ENCODE measurements around the gene RPS6KA2.
A peak's percentile ranks its signal among the peaks of the same experiment; 100 is the strongest.
"Not testable (repeated sequence)": the region's sequence is repeated elsewhere in the genome, so short reads cannot be mapped to it uniquely, and the experiment has no call there.

Gene RPS6KA2

GRCh38 chr6:166539011-166539385 is 88.1 kb downstream of the RPS6KA2 start:
- not testable (repeated sequence) for ATAC-seq (replicated peaks); H3K27ac Mint-ChIP-seq; H3K27me3 Mint-ChIP-seq; H3K9me3 Mint-ChIP-seq; DNase-seq; H3K4me3 Mint-ChIP-seq; H3K36me3 Mint-ChIP-seq
- peaks cover 15 to 24% of the 10 kb centered on the region in 2 donors for H3K4me1 Mint-ChIP-seq

DNA sequence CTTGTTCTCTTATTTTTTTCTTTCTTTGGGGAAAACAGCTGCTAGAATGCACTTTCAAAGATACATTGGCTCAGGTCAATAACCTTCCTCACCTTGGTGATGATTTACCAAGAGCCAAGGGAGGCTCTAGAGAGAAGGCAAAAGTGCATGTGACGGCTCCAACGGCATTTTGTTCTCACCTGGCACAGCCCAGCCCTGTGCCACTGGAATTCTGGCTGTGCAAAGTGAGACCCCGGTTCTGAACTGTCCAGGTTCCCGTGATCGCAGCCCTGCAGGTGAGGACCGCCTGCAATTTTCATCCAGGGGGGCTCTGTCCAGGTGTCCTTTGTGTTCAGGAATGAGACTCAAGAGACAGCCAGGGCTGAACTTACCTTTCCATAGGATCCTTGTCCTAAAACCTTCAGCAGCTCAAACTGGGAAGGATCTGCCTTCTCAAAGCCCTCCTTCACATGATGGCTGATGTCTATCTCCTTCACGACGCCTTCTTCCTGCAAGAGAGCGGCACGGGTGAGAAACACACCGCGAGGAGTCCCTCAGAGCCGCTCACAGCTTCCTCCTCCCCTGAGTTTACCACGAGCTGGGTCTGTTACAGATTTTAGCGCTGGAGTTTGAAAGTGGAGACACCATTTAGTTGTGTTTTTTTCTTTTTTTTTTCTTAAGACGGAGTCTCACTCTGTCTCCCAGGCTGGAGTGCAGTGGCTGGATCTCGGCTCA is 88.6 kb downstream of the RPS6KA2 start:
- Mint-ChIP-seq H3K27me3 (no peaks in the 10 kb centered on the region), H3K4me3 (no peak overlapping the region), H3K4me1 (peaks cover 15 to 24% of the 10 kb centered on the region in 2 donors), H3K27ac (no peak overlapping the region), H3K36me3 (peaks cover 2 to 9% of the 10 kb centered on the region in 2 donors), H3K9me3 (no peaks in the 10 kb centered on the region)
- DNase-seq, result no peak
- ATAC-seq (replicated peaks), result no peak

DNA sequence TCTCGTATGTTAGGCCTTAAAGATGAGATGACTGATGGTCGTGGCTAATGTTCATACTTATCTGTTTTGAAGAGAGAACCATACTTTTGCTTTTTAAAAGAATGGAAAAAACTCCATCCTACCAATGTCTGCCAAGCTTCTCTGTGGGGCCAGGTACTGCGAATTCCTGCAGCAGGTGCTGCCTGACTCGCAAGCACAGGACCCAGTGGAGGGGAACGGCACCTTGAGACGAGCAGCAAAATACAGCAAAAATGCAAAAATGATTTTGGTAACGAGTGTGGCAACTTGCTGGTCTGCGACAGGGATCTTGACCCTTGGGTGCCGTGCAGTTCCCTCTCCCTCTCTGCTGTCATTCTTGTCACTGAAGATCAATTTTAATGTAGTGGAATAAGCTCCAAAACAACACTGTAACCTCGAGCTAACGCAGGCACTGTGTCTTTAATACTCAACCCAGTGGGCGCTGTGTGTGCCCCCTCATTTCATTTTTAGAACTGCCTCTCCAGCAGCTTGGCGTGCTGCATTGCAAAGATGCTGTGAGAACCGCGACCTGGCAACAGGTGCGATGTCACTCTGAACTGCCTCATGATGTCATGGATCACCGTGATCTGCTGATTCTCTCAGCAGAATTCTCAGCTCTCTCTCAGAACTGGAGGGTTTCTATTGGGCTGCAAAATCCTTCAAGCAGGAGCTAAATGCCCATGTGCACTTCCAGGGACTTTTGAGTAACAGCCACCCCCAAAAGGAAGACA is 92.2 kb downstream of the RPS6KA2 start:
- ATAC-seq (replicated peaks) (no peak), DNase-seq (no peak)
- H3K9me3 Mint-ChIP-seq, result no peaks in the 10 kb centered on the region
- H3K36me3 Mint-ChIP-seq, result peaks cover 11 to 32% of the 10 kb centered on the region in 2 donors
- H3K4me3 Mint-ChIP-seq, result no peak overlapping the region
- H3K27me3 Mint-ChIP-seq, result no peaks in the 10 kb centered on the region
- peaks cover 3 to 13% of the 10 kb centered on the region in 2 donors for H3K4me1 Mint-ChIP-seq
- H3K27ac Mint-ChIP-seq, result no peak overlapping the region

GRCh38 chr6:166533205-166533824 is 93.7 kb downstream of the RPS6KA2 start:
- H3K27ac Mint-ChIP-seq, result no peak overlapping the region
- peaks cover 3 to 10% of the 10 kb centered on the region in 2 donors for H3K4me1 Mint-ChIP-seq
- H3K27me3 Mint-ChIP-seq, result no peaks in the 10 kb centered on the region
- ATAC-seq (replicated peaks) (no peak), DNase-seq (no peak)
- no peaks in the 10 kb centered on the region for H3K9me3 Mint-ChIP-seq
- no peak overlapping the region for H3K4me3 Mint-ChIP-seq
- peaks cover 15 to 41% of the 10 kb centered on the region in 2 donors for H3K36me3 Mint-ChIP-seq

DNA sequence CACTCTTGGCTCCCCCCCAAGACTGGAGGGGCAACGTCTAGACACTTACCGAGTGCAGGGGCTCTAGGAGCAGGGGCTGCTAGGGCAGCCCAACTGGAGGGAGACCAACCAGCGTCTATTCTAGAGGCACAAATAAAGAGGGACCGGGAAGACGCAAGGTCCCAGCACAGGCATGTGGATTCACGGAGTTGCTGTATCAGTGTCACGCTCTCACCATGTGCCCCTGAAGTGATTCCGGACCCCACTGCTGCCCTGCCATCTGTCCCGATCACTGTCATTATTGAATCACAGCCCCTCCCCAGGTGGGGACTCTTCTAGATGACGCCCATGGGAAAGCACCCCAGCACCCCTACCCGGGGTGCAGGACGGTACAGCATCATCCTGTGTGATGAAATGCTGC is 94.7 kb downstream of the RPS6KA2 start:
- H3K4me3 Mint-ChIP-seq, result no peak overlapping the region
- H3K9me3 Mint-ChIP-seq, result peaks cover 0 to 4% of the 10 kb centered on the region in 2 donors
- no peak for DNase-seq
- H3K27me3 Mint-ChIP-seq, result no peaks in the 10 kb centered on the region
- no peak for ATAC-seq (replicated peaks)
- H3K36me3 Mint-ChIP-seq, result peaks cover 18 to 44% of the 10 kb centered on the region in 2 donors
- peaks cover 3 to 10% of the 10 kb centered on the region in 2 donors for H3K4me1 Mint-ChIP-seq
- peak overlapping the region; percentile 33 for H3K27ac Mint-ChIP-seq

- ATAC-seq (replicated peaks) (no peak), DNase-seq (no peak)
- Mint-ChIP-seq H3K36me3 (peaks cover 20 to 43% of the 10 kb centered on the region in 2 donors), H3K27ac (peak overlapping the region; percentile 25), H3K4me3 (no peak overlapping the region), H3K4me1 (peaks cover 3 to 10% of the 10 kb centered on the region in 2 donors), H3K27me3 (no peaks in the 10 kb centered on the region), H3K9me3 (peaks cover 0 to 4% of the 10 kb centered on the region in 2 donors)
These were observed 96.6 kb downstream of the RPS6KA2 start for GRCh38 chr6:166530211-166531095.

DNA sequence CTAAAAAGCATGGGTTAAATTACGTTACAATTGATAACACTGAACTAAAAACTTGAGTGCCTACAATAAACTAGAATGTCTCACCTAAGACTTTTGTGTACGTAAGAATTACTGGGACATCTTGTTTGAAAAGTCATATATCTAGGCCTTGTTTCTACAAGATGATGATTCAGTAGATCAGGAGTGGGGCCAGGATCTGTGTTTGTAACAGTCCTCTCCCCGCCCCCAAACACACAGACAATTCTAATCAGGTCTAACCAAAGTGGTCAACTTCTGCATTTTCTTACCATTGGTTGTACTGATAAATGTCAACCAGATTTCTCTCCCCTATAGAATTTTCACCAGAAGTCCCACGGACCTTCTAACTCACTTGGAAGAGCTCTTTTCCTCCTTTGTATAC is 97.5 kb downstream of the RPS6KA2 start:
- H3K4me3 Mint-ChIP-seq, result no peak overlapping the region
- no peak for ATAC-seq (replicated peaks)
- H3K27ac Mint-ChIP-seq, result no peak overlapping the region
- H3K9me3 Mint-ChIP-seq, result peaks cover 0 to 4% of the 10 kb centered on the region in 2 donors
- H3K27me3 Mint-ChIP-seq, result no peaks in the 10 kb centered on the region
- DNase-seq, result no peak
- peaks cover 3 to 10% of the 10 kb centered on the region in 2 donors for H3K4me1 Mint-ChIP-seq
- peaks cover 23 to 46% of the 10 kb centered on the region in 2 donors for H3K36me3 Mint-ChIP-seq

GRCh38 chr6:166529058-166529457 is 98.0 kb downstream of the RPS6KA2 start:
- H3K4me3 Mint-ChIP-seq; H3K27ac Mint-ChIP-seq; H3K9me3 Mint-ChIP-seq; ATAC-seq (replicated peaks); H3K27me3 Mint-ChIP-seq; DNase-seq: not testable (repeated sequence)
- H3K36me3 Mint-ChIP-seq, result peaks cover 23 to 46% of the 10 kb centered on the region in 2 donors
- H3K4me1 Mint-ChIP-seq, result peaks cover 3 to 10% of the 10 kb centered on the region in 2 donors

DNA sequence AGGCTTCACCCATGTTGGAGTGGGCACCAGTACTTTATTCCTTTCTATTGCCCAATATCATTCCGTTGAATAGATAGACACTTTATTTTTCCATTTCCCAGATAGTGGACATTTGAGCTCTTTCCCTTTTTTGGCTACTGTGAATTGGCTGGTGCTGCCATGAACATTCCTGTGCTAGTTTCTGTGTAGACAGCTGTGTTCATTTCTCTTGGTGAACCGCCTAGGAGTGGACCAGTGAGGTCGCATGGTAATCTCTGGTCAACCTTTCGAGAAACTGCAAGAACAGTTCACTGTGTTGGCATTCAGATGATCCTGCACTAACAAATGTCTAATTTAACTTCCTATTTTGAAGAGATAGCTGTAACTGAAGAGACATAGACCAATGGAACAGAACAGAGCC is 99.2 kb downstream of the RPS6KA2 start:
- H3K27ac Mint-ChIP-seq, result no peak overlapping the region
- no peak overlapping the region for H3K4me3 Mint-ChIP-seq
- no peaks in the 10 kb centered on the region for H3K27me3 Mint-ChIP-seq

GRCh38 chr6:166526937-166527336 is 100.1 kb downstream of the RPS6KA2 start:
- Mint-ChIP-seq H3K4me3 (no peak overlapping the region), H3K36me3 (peaks cover 24 to 39% of the 10 kb centered on the region in 2 donors), H3K27ac (no peak overlapping the region), H3K4me1 (peaks cover 3 to 10% of the 10 kb centered on the region in 2 donors), H3K27me3 (no peaks in the 10 kb centered on the region), H3K9me3 (peaks cover 0 to 4% of the 10 kb centered on the region in 2 donors)
- DNase-seq (no peak), ATAC-seq (replicated peaks) (no peak)

More for the DNA sequence above, 99.2 kb downstream of the RPS6KA2 start:
- peaks cover 17 to 40% of the 10 kb centered on the region in 2 donors for H3K36me3 Mint-ChIP-seq
- ATAC-seq (replicated peaks) (no peak), DNase-seq (no peak)
- H3K9me3 Mint-ChIP-seq, result peaks cover 0 to 4% of the 10 kb centered on the region in 2 donors
- H3K4me1 Mint-ChIP-seq, result peaks cover 3 to 10% of the 10 kb centered on the region in 2 donors

GRCh38 chr6:166525567-166525966 is 101.5 kb downstream of the RPS6KA2 start:
- H3K4me3 Mint-ChIP-seq, result no peak overlapping the region
- ATAC-seq (replicated peaks) (no peak), DNase-seq (no peak)
- no peak overlapping the region for H3K27ac Mint-ChIP-seq
- H3K9me3 Mint-ChIP-seq, result peaks cover 4 to 7% of the 10 kb centered on the region in 2 donors
- peaks cover 3 to 10% of the 10 kb centered on the region in 2 donors for H3K4me1 Mint-ChIP-seq
- H3K36me3 Mint-ChIP-seq, result peaks cover 29 to 46% of the 10 kb centered on the region in 2 donors
- no peaks in the 10 kb centered on the region for H3K27me3 Mint-ChIP-seq

- no peak overlapping the region for H3K4me3 Mint-ChIP-seq
- H3K27me3 Mint-ChIP-seq, result no peaks in the 10 kb centered on the region
- DNase-seq (no peak), ATAC-seq (replicated peaks) (no peak)
- peaks cover 33 to 41% of the 10 kb centered on the region in 2 donors for H3K36me3 Mint-ChIP-seq
- H3K9me3 Mint-ChIP-seq, result peaks cover 4 to 7% of the 10 kb centered on the region in 2 donors
- no peak overlapping the region for H3K27ac Mint-ChIP-seq
- no peaks in the 10 kb centered on the region for H3K4me1 Mint-ChIP-seq
These were observed 103.1 kb downstream of the RPS6KA2 start for GRCh38 chr6:166523782-166524559.
